Vagina (tissue), 2 donors: Measurements from ENCODE around the gene EML6. TPM values are rescaled to one million over a fixed set of nuclear protein-coding genes. Genes with fewer than 3 reads are reported as not detected.

ENCODE experiments used
- DNase-seq, 2 donors: peaks; one replicate each; pipeline ENCODE4 v3.0.0-alpha.2; 2017; ENCODE audit errors: extremely low spot score in 2 of 2
- H3K27ac ChIP-seq: fragments of 200-600 bp; sonication (generic); one replicate; pipeline ENCODE4 v1.5.1; 2019
- H3K27me3 ChIP-seq: fragments of 200-600 bp; sonication (generic); one replicate; pipeline ENCODE4 v1.5.1; 2019
- H3K36me3 ChIP-seq, 2 donors: fragments of 200-600 bp; sonication (generic); one replicate each; pipeline ENCODE4 v1.5.1; 2017 to 2019
- H3K4me1 ChIP-seq: fragments of 200-600 bp; sonication (generic); one replicate; pipeline ENCODE4 v1.5.1; 2019
- H3K4me3 ChIP-seq, 2 donors: fragments of 200-600 bp; sonication (generic); 1 replicate in 1 of 2; 2 replicates in 1 of 2; pipeline ENCODE4 v1.5.1; 2016 to 2019
- H3K9me3 ChIP-seq: fragments of 200-600 bp; sonication (generic); one replicate; pipeline ENCODE4 v1.5.1; 2019
- CTCF ChIP-seq, 3 experiments: fragments of 450-650 bp in 2 of 3; fragments of 200-600 bp in 1 of 3; sonication (generic) in 1 of 3; IDR thresholded peaks; one replicate each; pipeline ENCODE4 v1.5.1; 2017 to 2019; ENCODE audit warnings: antibody characterized with exemption in 3 of 3, mild to moderate bottlenecking in 2 of 3, moderate library complexity in 2 of 3
- POLR2A ChIP-seq, 2 donors: fragments of 450-650 bp; IDR thresholded peaks; one replicate each; pipeline ENCODE4 v1.6.1; 2017; ENCODE audit warnings: antibody characterized with exemption in 2 of 2, mild to moderate bottlenecking in 2 of 2, moderate library complexity in 2 of 2
- POLR2AphosphoS5 ChIP-seq, 2 donors: sonication (generic); formaldehyde crosslinking; IDR thresholded peaks; one replicate each; pipeline ENCODE4 v1.9.0; 2017; ENCODE audit warnings: antibody characterized with exemption in 2 of 2, mild to moderate bottlenecking in 2 of 2, low read depth in 1 of 2; ENCODE audit not compliant: insufficient read depth in 1 of 2
- intact Hi-C: fragments of 100-400 bp; cut with DNase I; formaldehyde crosslinking; loops from one replicate; pipeline ENCODE4 v1.15.1; 2023
- total RNA-seq: library from RNA; depleted of rRNA; stranded (reverse); fragments of >200 nt; gene quantifications from one replicate; pipeline ENCODE4 v1.2.3, GENCODE V29; 2016

EML6 gene
- total RNA-seq, 1 donor from 2014 or later = 1.7 TPM

- intact Hi-C loops = no loop called here
- H3K27ac ChIP-seq = no peak overlapping the region
- H3K36me3 ChIP-seq = no peaks in the 10 kb centered on the region
- no peaks in the 10 kb centered on the region for H3K27me3 ChIP-seq
- no peak overlapping the region for H3K4me3 ChIP-seq
- peaks cover 6% of the 10 kb centered on the region for H3K4me1 ChIP-seq
- no peak for TF ChIP-seq CTCF (IDR thresholded peaks at IDR 0.05)
- no peak for DNase-seq
- H3K9me3 ChIP-seq = no peaks in the 10 kb centered on the region
These were observed 140.6 kb downstream of the EML6 start for GRCh38 chr2:54864096-54864495.

GRCh38 chr2:54864727-54865126 lies 141.3 kb downstream of the EML6 start:
- Histone ChIP-seq H3K36me3 (no peaks in the 10 kb centered on the region), H3K9me3 (no peaks in the 10 kb centered on the region), H3K4me1 (peaks cover 6% of the 10 kb centered on the region), H3K27me3 (no peaks in the 10 kb centered on the region), H3K4me3 (no peak overlapping the region), H3K27ac (no peak overlapping the region)
- DNase-seq = no peak
- TF ChIP-seq CTCF (IDR thresholded peaks at IDR 0.05) (no peak), POLR2AphosphoS5 (IDR thresholded peaks at IDR 0.05; ENCODE audit: insufficient read depth in 1 of 2, low read depth in 1 of 2) (no peak), POLR2A (IDR thresholded peaks at IDR 0.05) (no peak)
- intact Hi-C loops = no loop called here

- Histone ChIP-seq H3K36me3 (no peaks in the 10 kb centered on the region), H3K4me3 (no peak overlapping the region), H3K27me3 (no peaks in the 10 kb centered on the region), H3K9me3 (no peaks in the 10 kb centered on the region), H3K4me1 (no peaks in the 10 kb centered on the region), H3K27ac (no peak overlapping the region)
- no peak for DNase-seq
- intact Hi-C loops = no loop called here
- TF ChIP-seq POLR2A (IDR thresholded peaks at IDR 0.05) (no peak), CTCF (IDR thresholded peaks at IDR 0.05) (no peak), POLR2AphosphoS5 (IDR thresholded peaks at IDR 0.05; ENCODE audit: insufficient read depth in 1 of 2, low read depth in 1 of 2) (no peak)
These were observed 142.7 kb downstream of the EML6 start for GRCh38 chr2:54866179-54866578.

GRCh38 chr2:54866868-54867267 lies 143.4 kb downstream of the EML6 start:
- Histone ChIP-seq H3K9me3 (no peaks in the 10 kb centered on the region), H3K36me3 (no peaks in the 10 kb centered on the region), H3K4me1 (no peaks in the 10 kb centered on the region), H3K4me3 (no peak overlapping the region), H3K27me3 (no peaks in the 10 kb centered on the region), H3K27ac (no peak overlapping the region)
- no peak for DNase-seq
- intact Hi-C loops = no loop called here
- TF ChIP-seq POLR2A (IDR thresholded peaks at IDR 0.05) (no peak), POLR2AphosphoS5 (IDR thresholded peaks at IDR 0.05; ENCODE audit: insufficient read depth in 1 of 2, low read depth in 1 of 2) (no peak), CTCF (IDR thresholded peaks at IDR 0.05) (no peak)

- TF ChIP-seq CTCF (IDR thresholded peaks at IDR 0.05) (no peak), POLR2A (IDR thresholded peaks at IDR 0.05) (no peak), POLR2AphosphoS5 (IDR thresholded peaks at IDR 0.05; ENCODE audit: insufficient read depth in 1 of 2, low read depth in 1 of 2) (no peak)
- no peak for DNase-seq
- intact Hi-C loops = no loop called here
- Histone ChIP-seq H3K4me3 (no peak overlapping the region), H3K9me3 (no peaks in the 10 kb centered on the region), H3K4me1 (no peaks in the 10 kb centered on the region), H3K36me3 (no peaks in the 10 kb centered on the region), H3K27me3 (no peaks in the 10 kb centered on the region), H3K27ac (no peak overlapping the region)
These were observed 144.0 kb downstream of the EML6 start for GRCh38 chr2:54867457-54867856.
